Measurements from ENCODE around the gene SAA4.

DNA sequence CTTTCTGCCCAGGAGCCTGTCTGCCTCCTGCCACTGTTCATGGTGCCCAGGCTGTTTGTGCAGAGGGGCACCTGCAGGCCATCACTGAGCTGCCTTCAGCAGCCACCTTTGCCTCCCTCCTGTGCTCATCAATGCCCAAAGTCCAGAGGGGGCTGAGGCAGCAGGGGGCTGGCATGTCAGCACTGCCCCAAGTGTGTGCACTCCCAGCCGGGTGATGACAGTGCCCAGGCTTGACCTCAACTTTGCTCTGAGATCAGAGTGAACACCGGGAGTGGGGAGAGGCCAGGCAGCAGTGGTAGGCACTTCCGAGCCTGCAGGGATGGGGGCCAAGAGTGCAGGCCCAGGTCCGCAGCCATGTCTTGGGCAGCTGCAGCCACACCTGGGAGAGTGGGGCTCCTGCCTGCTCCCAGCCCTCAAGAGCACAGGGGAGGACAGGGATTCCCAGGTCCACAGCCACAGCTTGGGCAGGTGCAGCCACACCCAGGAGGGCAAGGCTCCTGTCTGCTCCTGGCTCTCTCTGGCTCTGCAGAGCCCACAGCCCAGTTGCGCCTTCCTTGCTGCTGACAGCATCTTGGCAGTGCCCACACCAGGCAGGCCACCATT is 15.2 kb downstream of the SAA4 start:
- TF ChIP-seq, protein P1, sequence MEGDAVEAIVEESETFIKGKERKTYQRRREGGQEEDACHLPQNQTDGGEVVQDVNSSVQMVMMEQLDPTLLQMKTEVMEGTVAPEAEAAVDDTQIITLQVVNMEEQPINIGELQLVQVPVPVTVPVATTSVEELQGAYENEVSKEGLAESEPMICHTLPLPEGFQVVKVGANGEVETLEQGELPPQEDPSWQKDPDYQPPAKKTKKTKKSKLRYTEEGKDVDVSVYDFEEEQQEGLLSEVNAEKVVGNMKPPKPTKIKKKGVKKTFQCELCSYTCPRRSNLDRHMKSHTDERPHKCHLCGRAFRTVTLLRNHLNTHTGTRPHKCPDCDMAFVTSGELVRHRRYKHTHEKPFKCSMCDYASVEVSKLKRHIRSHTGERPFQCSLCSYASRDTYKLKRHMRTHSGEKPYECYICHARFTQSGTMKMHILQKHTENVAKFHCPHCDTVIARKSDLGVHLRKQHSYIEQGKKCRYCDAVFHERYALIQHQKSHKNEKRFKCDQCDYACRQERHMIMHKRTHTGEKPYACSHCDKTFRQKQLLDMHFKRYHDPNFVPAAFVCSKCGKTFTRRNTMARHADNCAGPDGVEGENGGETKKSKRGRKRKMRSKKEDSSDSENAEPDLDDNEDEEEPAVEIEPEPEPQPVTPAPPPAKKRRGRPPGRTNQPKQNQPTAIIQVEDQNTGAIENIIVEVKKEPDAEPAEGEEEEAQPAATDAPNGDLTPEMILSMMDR (optimal IDR thresholded peaks at IDR 0.05 in 1 of 3, IDR thresholded peaks at IDR 0.05 in 1 of 3, conservative IDR thresholded peaks at IDR 0.05 in 1 of 3; ENCODE audit: extremely low read depth in 1 of 3, insufficient read depth in 2 of 3, low read length in 3 of 3): no peak
- TF ChIP-seq EZH2 (IDR thresholded peaks at IDR 0.05; ENCODE audit: low read length): no peak
